ENCODE results near the gene NR5A1.

Gene NR5A1

GRCh38 chr9:124475868-124476690 is 31.1 kb downstream of the NR5A1 start:
- Histone ChIP-seq H3K36me3 (ENCODE audit: control insufficient read depth in 2 of 2, insufficient read depth in 2 of 2, low read length in 2 of 2) (no peaks in the 10 kb centered on the region), H3K27ac (ENCODE audit: low read depth in 2 of 2, low read length in 2 of 2) (no peak overlapping the region), H3K4me3 (ENCODE audit: low read length in 2 of 2) (no peak overlapping the region), H3K27me3 (ENCODE audit: control insufficient read depth in 2 of 2, insufficient read depth in 2 of 2, low read length in 2 of 2) (peaks cover 24 to 25% of the 10 kb centered on the region in 2 donors), H3K9me3 (ENCODE audit: control insufficient read depth in 2 of 2, low read length in 2 of 2) (no peaks in the 10 kb centered on the region), H3K9ac (ENCODE audit: low read depth in 1 of 2, low read length in 2 of 2) (no peak overlapping the region), H3K4me1 (ENCODE audit: control insufficient read depth in 2 of 2, insufficient read depth in 2 of 2, low read length in 2 of 2) (no peaks in the 10 kb centered on the region)

- H3K27me3 ChIP-seq (ENCODE audit: control insufficient read depth in 2 of 2, insufficient read depth in 2 of 2, low read length in 2 of 2) = peaks cover 22% of the 10 kb centered on the region in 2 donors
- no peak overlapping the region for H3K9ac ChIP-seq (ENCODE audit: low read depth in 1 of 2, low read length in 2 of 2)
- H3K36me3 ChIP-seq (ENCODE audit: control insufficient read depth in 2 of 2, insufficient read depth in 2 of 2, low read length in 2 of 2) = no peaks in the 10 kb centered on the region
- H3K27ac ChIP-seq (ENCODE audit: low read depth in 2 of 2, low read length in 2 of 2) = no peak overlapping the region
- H3K4me1 ChIP-seq (ENCODE audit: control insufficient read depth in 2 of 2, insufficient read depth in 2 of 2, low read length in 2 of 2) = no peaks in the 10 kb centered on the region
- no peak overlapping the region for H3K4me3 ChIP-seq (ENCODE audit: low read length in 2 of 2)
- H3K9me3 ChIP-seq (ENCODE audit: control insufficient read depth in 2 of 2, low read length in 2 of 2) = no peaks in the 10 kb centered on the region
Observed at GRCh38 chr9:124475158-124475867, 31.9 kb downstream of the NR5A1 start.

GRCh38 chr9:124474151-124474550 is 33.0 kb downstream of the NR5A1 start:
- H3K4me3 ChIP-seq (ENCODE audit: low read length in 2 of 2) = no peak overlapping the region
- H3K9ac ChIP-seq (ENCODE audit: low read depth in 1 of 2, low read length in 2 of 2) = no peak overlapping the region
- H3K36me3 ChIP-seq (ENCODE audit: control insufficient read depth in 2 of 2, insufficient read depth in 2 of 2, low read length in 2 of 2) = no peaks in the 10 kb centered on the region
- no peaks in the 10 kb centered on the region for H3K4me1 ChIP-seq (ENCODE audit: control insufficient read depth in 2 of 2, insufficient read depth in 2 of 2, low read length in 2 of 2)
- H3K27ac ChIP-seq (ENCODE audit: low read depth in 2 of 2, low read length in 2 of 2) = no peak overlapping the region
- H3K27me3 ChIP-seq (ENCODE audit: control insufficient read depth in 2 of 2, insufficient read depth in 2 of 2, low read length in 2 of 2) = peaks cover 17 to 22% of the 10 kb centered on the region in 2 donors
- H3K9me3 ChIP-seq (ENCODE audit: control insufficient read depth in 2 of 2, low read length in 2 of 2) = no peaks in the 10 kb centered on the region

- no peaks in the 10 kb centered on the region for H3K36me3 ChIP-seq (ENCODE audit: control insufficient read depth in 2 of 2, insufficient read depth in 2 of 2, low read length in 2 of 2)
- H3K27me3 ChIP-seq (ENCODE audit: control insufficient read depth in 2 of 2, insufficient read depth in 2 of 2, low read length in 2 of 2) = peaks cover 10 to 16% of the 10 kb centered on the region in 2 donors
- H3K9me3 ChIP-seq (ENCODE audit: control insufficient read depth in 2 of 2, low read length in 2 of 2) = no peaks in the 10 kb centered on the region
- H3K4me3 ChIP-seq (ENCODE audit: low read length in 2 of 2) = no peak overlapping the region
- no peaks in the 10 kb centered on the region for H3K4me1 ChIP-seq (ENCODE audit: control insufficient read depth in 2 of 2, insufficient read depth in 2 of 2, low read length in 2 of 2)
- no peak overlapping the region for H3K27ac ChIP-seq (ENCODE audit: low read depth in 2 of 2, low read length in 2 of 2)
- no peak overlapping the region for H3K9ac ChIP-seq (ENCODE audit: low read depth in 1 of 2, low read length in 2 of 2)
Observed at GRCh38 chr9:124473310-124473709, 33.9 kb downstream of the NR5A1 start.

- Histone ChIP-seq H3K9ac (ENCODE audit: low read depth in 1 of 2, low read length in 2 of 2) (no peak overlapping the region), H3K9me3 (ENCODE audit: control insufficient read depth in 2 of 2, low read length in 2 of 2) (no peaks in the 10 kb centered on the region), H3K27me3 (ENCODE audit: control insufficient read depth in 2 of 2, insufficient read depth in 2 of 2, low read length in 2 of 2) (peaks cover 7 to 11% of the 10 kb centered on the region in 2 donors), H3K27ac (ENCODE audit: low read depth in 2 of 2, low read length in 2 of 2) (no peak overlapping the region), H3K4me1 (ENCODE audit: control insufficient read depth in 2 of 2, insufficient read depth in 2 of 2, low read length in 2 of 2) (no peaks in the 10 kb centered on the region), H3K36me3 (ENCODE audit: control insufficient read depth in 2 of 2, insufficient read depth in 2 of 2, low read length in 2 of 2) (no peaks in the 10 kb centered on the region), H3K4me3 (ENCODE audit: low read length in 2 of 2) (no peak overlapping the region)
Observed at GRCh38 chr9:124472770-124473169, 34.4 kb downstream of the NR5A1 start.

GRCh38 chr9:124471761-124472160 is 35.4 kb downstream of the NR5A1 start:
- Histone ChIP-seq H3K4me3 (ENCODE audit: low read length in 2 of 2) (no peak overlapping the region), H3K4me1 (ENCODE audit: control insufficient read depth in 2 of 2, insufficient read depth in 2 of 2, low read length in 2 of 2) (no peaks in the 10 kb centered on the region), H3K9me3 (ENCODE audit: control insufficient read depth in 2 of 2, low read length in 2 of 2) (no peaks in the 10 kb centered on the region), H3K27me3 (ENCODE audit: control insufficient read depth in 2 of 2, insufficient read depth in 2 of 2, low read length in 2 of 2) (peaks cover 4% of the 10 kb centered on the region in 2 donors), H3K36me3 (ENCODE audit: control insufficient read depth in 2 of 2, insufficient read depth in 2 of 2, low read length in 2 of 2) (no peaks in the 10 kb centered on the region), H3K9ac (ENCODE audit: low read depth in 1 of 2, low read length in 2 of 2) (no peak overlapping the region), H3K27ac (ENCODE audit: low read depth in 2 of 2, low read length in 2 of 2) (no peak overlapping the region)

- H3K27me3 ChIP-seq (ENCODE audit: control insufficient read depth in 2 of 2, insufficient read depth in 2 of 2, low read length in 2 of 2) = peaks cover 0 to 2% of the 10 kb centered on the region in 2 donors
- no peaks in the 10 kb centered on the region for H3K4me1 ChIP-seq (ENCODE audit: control insufficient read depth in 2 of 2, insufficient read depth in 2 of 2, low read length in 2 of 2)
- no peaks in the 10 kb centered on the region for H3K9me3 ChIP-seq (ENCODE audit: control insufficient read depth in 2 of 2, low read length in 2 of 2)
- H3K4me3 ChIP-seq (ENCODE audit: low read length in 2 of 2) = no peak overlapping the region
- no peaks in the 10 kb centered on the region for H3K36me3 ChIP-seq (ENCODE audit: control insufficient read depth in 2 of 2, insufficient read depth in 2 of 2, low read length in 2 of 2)
- H3K27ac ChIP-seq (ENCODE audit: low read depth in 2 of 2, low read length in 2 of 2) = no peak overlapping the region
- no peak overlapping the region for H3K9ac ChIP-seq (ENCODE audit: low read depth in 1 of 2, low read length in 2 of 2)
Observed at GRCh38 chr9:124470726-124471125, 36.5 kb downstream of the NR5A1 start.

GRCh38 chr9:124470306-124470705 is 36.9 kb downstream of the NR5A1 start:
- H3K27ac ChIP-seq (ENCODE audit: low read depth in 2 of 2, low read length in 2 of 2) = no peak overlapping the region
- H3K4me3 ChIP-seq (ENCODE audit: low read length in 2 of 2) = no peak overlapping the region
- peaks cover 0 to 2% of the 10 kb centered on the region in 2 donors for H3K27me3 ChIP-seq (ENCODE audit: control insufficient read depth in 2 of 2, insufficient read depth in 2 of 2, low read length in 2 of 2)
- H3K4me1 ChIP-seq (ENCODE audit: control insufficient read depth in 2 of 2, insufficient read depth in 2 of 2, low read length in 2 of 2) = no peaks in the 10 kb centered on the region
- H3K9ac ChIP-seq (ENCODE audit: low read depth in 1 of 2, low read length in 2 of 2) = no peak overlapping the region
- no peaks in the 10 kb centered on the region for H3K36me3 ChIP-seq (ENCODE audit: control insufficient read depth in 2 of 2, insufficient read depth in 2 of 2, low read length in 2 of 2)
- no peaks in the 10 kb centered on the region for H3K9me3 ChIP-seq (ENCODE audit: control insufficient read depth in 2 of 2, low read length in 2 of 2)

GRCh38 chr9:124469011-124469832 is 38.0 kb downstream of the NR5A1 start:
- no peaks in the 10 kb centered on the region for H3K9me3 ChIP-seq (ENCODE audit: control insufficient read depth in 2 of 2, low read length in 2 of 2)
- no peak overlapping the region for H3K9ac ChIP-seq (ENCODE audit: low read depth in 1 of 2, low read length in 2 of 2)
- H3K4me1 ChIP-seq (ENCODE audit: control insufficient read depth in 2 of 2, insufficient read depth in 2 of 2, low read length in 2 of 2) = no peaks in the 10 kb centered on the region
- no peak overlapping the region for H3K4me3 ChIP-seq (ENCODE audit: low read length in 2 of 2)
- no peak overlapping the region for H3K27ac ChIP-seq (ENCODE audit: low read depth in 2 of 2, low read length in 2 of 2)
- peaks cover 0 to 3% of the 10 kb centered on the region in 2 donors for H3K27me3 ChIP-seq (ENCODE audit: control insufficient read depth in 2 of 2, insufficient read depth in 2 of 2, low read length in 2 of 2)
- no peaks in the 10 kb centered on the region for H3K36me3 ChIP-seq (ENCODE audit: control insufficient read depth in 2 of 2, insufficient read depth in 2 of 2, low read length in 2 of 2)

All from mucosa of rectum (tissue), 2 donors.